ENCODE data around the gene FGGY. TPM values are rescaled to one million over a fixed set of nuclear protein-coding genes. Genes with fewer than 3 reads are reported as not detected.

The FGGY gene
- total RNA-seq, 4 donors from 2014 or later: 12.4 to 17.5 (median 16.1) TPM

DNA sequence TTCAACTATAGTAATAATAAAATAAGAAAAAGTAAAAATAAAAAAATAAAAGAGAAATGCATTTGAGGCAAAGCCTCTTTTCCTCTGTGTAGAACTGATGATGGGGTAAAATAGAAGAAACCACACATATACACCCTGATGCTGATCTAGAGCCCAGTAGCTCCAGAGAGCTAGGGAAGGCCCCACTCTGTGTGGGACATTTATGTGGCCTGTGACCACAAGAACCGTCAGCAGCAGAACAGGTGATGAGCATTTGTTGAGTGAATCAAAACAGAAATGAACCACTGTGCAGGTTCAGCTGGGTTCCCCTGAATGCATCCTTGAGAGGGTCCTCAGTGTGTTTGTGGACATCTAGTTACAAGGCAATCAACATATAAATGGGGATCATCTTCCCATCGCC, 296.0 kb downstream of the FGGY start:
- Histone ChIP-seq H3K4me1 (peaks cover 22% of the 10 kb centered on the region), H3K4me3 (no peak overlapping the region), H3K9me3 (no peaks in the 10 kb centered on the region), H3K36me3 (no peaks in the 10 kb centered on the region), H3K27ac (no peak overlapping the region), H3K27me3 (no peaks in the 10 kb centered on the region)
- 95% methylated on average over 2 of the region's 2 CpGs for WGBS
- DNase-seq (ENCODE audit: low spot score in 2 of 2): no peak
- TF ChIP-seq POLR2A (IDR thresholded peaks at IDR 0.05) (no peak), EP300 (IDR thresholded peaks at IDR 0.05) (no peak)
- TF ChIP-seq, protein P1, sequence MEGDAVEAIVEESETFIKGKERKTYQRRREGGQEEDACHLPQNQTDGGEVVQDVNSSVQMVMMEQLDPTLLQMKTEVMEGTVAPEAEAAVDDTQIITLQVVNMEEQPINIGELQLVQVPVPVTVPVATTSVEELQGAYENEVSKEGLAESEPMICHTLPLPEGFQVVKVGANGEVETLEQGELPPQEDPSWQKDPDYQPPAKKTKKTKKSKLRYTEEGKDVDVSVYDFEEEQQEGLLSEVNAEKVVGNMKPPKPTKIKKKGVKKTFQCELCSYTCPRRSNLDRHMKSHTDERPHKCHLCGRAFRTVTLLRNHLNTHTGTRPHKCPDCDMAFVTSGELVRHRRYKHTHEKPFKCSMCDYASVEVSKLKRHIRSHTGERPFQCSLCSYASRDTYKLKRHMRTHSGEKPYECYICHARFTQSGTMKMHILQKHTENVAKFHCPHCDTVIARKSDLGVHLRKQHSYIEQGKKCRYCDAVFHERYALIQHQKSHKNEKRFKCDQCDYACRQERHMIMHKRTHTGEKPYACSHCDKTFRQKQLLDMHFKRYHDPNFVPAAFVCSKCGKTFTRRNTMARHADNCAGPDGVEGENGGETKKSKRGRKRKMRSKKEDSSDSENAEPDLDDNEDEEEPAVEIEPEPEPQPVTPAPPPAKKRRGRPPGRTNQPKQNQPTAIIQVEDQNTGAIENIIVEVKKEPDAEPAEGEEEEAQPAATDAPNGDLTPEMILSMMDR (IDR thresholded peaks at IDR 0.05): no peak

DNA sequence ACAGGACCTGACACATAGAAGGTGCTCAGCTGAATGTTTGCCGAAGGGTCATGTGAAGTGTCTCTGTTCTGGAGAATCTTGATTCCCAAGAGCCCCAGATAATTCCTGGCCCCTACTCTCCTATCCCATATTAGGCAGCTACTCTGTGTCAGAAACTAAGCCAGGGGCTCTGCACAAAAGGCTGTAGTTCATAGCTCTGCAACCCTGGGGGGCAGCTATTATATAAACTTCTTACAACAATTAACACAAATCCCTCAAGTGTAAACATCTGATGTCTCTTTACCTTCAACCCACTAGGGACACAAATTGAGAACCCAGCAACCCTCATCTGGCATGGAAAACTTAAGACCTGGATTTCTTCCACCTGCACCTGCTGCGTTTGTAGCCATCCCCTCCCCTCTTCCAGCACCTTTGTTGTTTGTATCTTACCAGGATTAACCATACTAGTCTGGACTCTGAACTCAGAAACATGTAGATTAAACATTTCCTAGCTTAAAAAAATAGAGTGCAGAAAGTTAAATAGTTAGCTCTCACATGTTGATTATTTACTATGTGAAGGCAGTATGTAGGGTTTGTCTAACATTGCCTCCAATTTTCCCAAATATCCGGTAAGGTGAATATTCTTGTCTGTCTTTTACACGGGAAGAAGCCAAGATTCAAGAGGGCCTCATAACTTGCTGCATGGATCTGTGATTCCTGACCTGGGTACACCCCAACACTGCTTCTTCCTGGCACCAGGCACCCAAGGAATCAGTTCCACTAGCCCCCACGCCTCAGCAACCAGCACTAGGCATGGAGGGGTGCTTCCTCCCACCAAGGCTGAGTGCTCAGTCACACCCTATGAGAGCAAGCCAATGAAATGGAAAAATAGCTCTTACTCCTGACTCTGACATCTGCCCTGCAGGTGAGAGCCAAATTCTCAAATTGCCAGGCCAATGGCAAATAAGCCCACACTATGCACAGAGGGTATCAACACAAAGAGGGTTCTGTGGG, 297.2 kb downstream of the FGGY start:
- no peaks in the 10 kb centered on the region for H3K27me3 ChIP-seq
- DNase-seq (ENCODE audit: low spot score in 2 of 2): no peak
- no peaks in the 10 kb centered on the region for H3K36me3 ChIP-seq
- peaks cover 22% of the 10 kb centered on the region for H3K4me1 ChIP-seq
- H3K9me3 ChIP-seq: no peaks in the 10 kb centered on the region
- TF ChIP-seq POLR2A (IDR thresholded peaks at IDR 0.05) (no peak), EP300 (IDR thresholded peaks at IDR 0.05) (no peak), POLR2AphosphoS5 (IDR thresholded peaks at IDR 0.05) (no peak)
- TF ChIP-seq, protein P1 (IDR thresholded peaks at IDR 0.05): no peak
- 93% methylated on average over 5 of the region's 5 CpGs for WGBS
- H3K4me3 ChIP-seq: no peak overlapping the region
- no peak overlapping the region for H3K27ac ChIP-seq

GRCh38 chr1:59595774-59596173, 298.9 kb downstream of the FGGY start:
- H3K27me3 ChIP-seq: no peaks in the 10 kb centered on the region
- peaks cover 22% of the 10 kb centered on the region for H3K4me1 ChIP-seq
- DNase-seq (ENCODE audit: low spot score in 2 of 2): no peak
- no peak overlapping the region for H3K4me3 ChIP-seq
- TF ChIP-seq EP300 (IDR thresholded peaks at IDR 0.05): no peak
- TF ChIP-seq, protein P1 (IDR thresholded peaks at IDR 0.05): no peak
- TF ChIP-seq POLR2A (IDR thresholded peaks at IDR 0.05): no peak
- TF ChIP-seq POLR2AphosphoS5 (IDR thresholded peaks at IDR 0.05): no peak
- 30% methylated on average over 3 of the region's 3 CpGs for WGBS
- H3K9me3 ChIP-seq: no peaks in the 10 kb centered on the region
- peak overlapping the region; percentile 29 for H3K27ac ChIP-seq
- H3K36me3 ChIP-seq: no peaks in the 10 kb centered on the region

- Histone ChIP-seq H3K4me1 (peaks cover 22% of the 10 kb centered on the region), H3K4me3 (no peak overlapping the region), H3K27ac (peak overlapping the region; percentile 72), H3K9me3 (no peaks in the 10 kb centered on the region), H3K36me3 (no peaks in the 10 kb centered on the region), H3K27me3 (no peaks in the 10 kb centered on the region)
- 27% methylated on average over 3 of the region's 3 CpGs for WGBS
- TF ChIP-seq, protein P1 (IDR thresholded peaks at IDR 0.05): no peak
- TF ChIP-seq EP300 (IDR thresholded peaks at IDR 0.05) (no peak), POLR2A (IDR thresholded peaks at IDR 0.05) (no peak), POLR2AphosphoS5 (IDR thresholded peaks at IDR 0.05) (no peak)
- DNase-seq (ENCODE audit: low spot score in 2 of 2): no peak
These were observed 299.5 kb downstream of the FGGY start for GRCh38 chr1:59596432-59596831.

GRCh38 chr1:59596956-59597355, 300.1 kb downstream of the FGGY start:
- Histone ChIP-seq H3K27ac (peak overlapping the region; percentile 72), H3K9me3 (no peaks in the 10 kb centered on the region), H3K36me3 (no peaks in the 10 kb centered on the region), H3K4me1 (peaks cover 22% of the 10 kb centered on the region), H3K27me3 (no peaks in the 10 kb centered on the region), H3K4me3 (no peak overlapping the region)
- WGBS: 70% methylated on average over 1 of the region's 1 CpG
- TF ChIP-seq POLR2AphosphoS5 (IDR thresholded peaks at IDR 0.05): no peak
- no peak for TF ChIP-seq EP300 (IDR thresholded peaks at IDR 0.05)
- TF ChIP-seq, protein P1 (IDR thresholded peaks at IDR 0.05): no peak
- no peak for TF ChIP-seq POLR2A (IDR thresholded peaks at IDR 0.05)
- no peak for DNase-seq (ENCODE audit: low spot score in 2 of 2)
